ENCODE results near the gene DIP2A. TPM values are rescaled to one million over a fixed set of nuclear protein-coding genes. Genes with fewer than 3 reads are reported as not detected.

DIP2A gene
- polyA plus RNA-seq, 1 donor (not counting 4 experiments of a cell fraction or from before 2014, with no cell fraction given): 41.6 TPM

DNA sequence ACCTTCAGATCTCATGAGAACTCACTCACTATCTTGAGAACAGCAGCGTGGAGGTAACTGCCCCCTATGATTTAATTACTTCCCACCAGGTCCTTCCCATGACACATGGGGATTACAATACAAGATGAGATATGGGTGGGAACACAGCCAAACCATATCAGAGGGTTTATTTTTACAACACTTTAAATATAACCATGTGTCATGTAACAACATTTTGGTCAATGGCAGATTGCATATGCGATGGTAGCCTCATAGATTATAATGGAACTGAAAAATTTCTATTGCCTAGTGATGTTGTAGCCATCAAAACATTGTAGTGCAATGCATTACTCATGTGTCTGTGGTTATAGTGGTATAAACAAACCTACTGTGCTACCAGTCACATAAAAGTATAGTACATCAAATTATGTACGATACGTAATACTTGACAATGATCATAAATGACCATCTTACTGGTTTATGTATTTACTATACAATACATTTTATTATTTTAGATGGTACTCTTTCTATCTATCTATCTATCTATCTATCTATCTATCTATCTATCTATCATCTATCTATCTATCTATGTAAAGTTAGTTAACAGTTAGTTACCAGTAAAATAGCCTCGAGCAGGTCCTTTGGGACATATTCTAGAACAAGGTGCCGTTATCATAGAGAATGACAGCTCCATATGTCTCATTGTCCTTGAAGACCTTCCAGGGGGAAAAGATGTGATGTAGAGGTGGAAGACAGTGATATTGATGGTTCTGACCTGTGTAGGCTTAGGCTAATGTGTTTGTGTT is 158.8 kb downstream of the DIP2A start:
- no peak overlapping the region for H3K4me3 ChIP-seq (ENCODE audit: control insufficient read depth in 2 of 3, extremely low read depth in 1 of 3, insufficient read depth in 2 of 3, low read depth in 1 of 3, low read length in 3 of 3)
- H3K9me1 ChIP-seq (ENCODE audit: control insufficient read depth, extremely low read depth, insufficient read depth, low read length): no peaks in the 10 kb centered on the region
- H3K79me2 ChIP-seq (ENCODE audit: control insufficient read depth, insufficient read depth, low read length): no peaks in the 10 kb centered on the region
- FAIRE-seq (no peak), DNase-seq (ENCODE audit: low read depth, low spot score) (no peak)
- H3K4me1 ChIP-seq (ENCODE audit: control insufficient read depth, extremely low read depth, insufficient read depth, low read length): no peaks in the 10 kb centered on the region
- dilution Hi-C loops (cut with MboI; ENCODE audit: extremely low pct_ligation_motif_present, low sequenced_read_pairs): no loop called here
- no peak overlapping the region for H3K4me2 ChIP-seq (ENCODE audit: control insufficient read depth, extremely low read depth, insufficient read depth, low read depth, low read length)
- H3K9ac ChIP-seq (ENCODE audit: control insufficient read depth, extremely low read depth, insufficient read depth, low read length): no peak overlapping the region
- no peak overlapping the region for H2AFZ ChIP-seq (ENCODE audit: control insufficient read depth, low read length)
- H4K20me1 ChIP-seq (ENCODE audit: control insufficient read depth, extremely low read depth, insufficient read depth, low read length): no peaks in the 10 kb centered on the region
- no peak for TF ChIP-seq EZH2 (IDR thresholded peaks at IDR 0.05; ENCODE audit: low read length)
- TF ChIP-seq, protein P1, sequence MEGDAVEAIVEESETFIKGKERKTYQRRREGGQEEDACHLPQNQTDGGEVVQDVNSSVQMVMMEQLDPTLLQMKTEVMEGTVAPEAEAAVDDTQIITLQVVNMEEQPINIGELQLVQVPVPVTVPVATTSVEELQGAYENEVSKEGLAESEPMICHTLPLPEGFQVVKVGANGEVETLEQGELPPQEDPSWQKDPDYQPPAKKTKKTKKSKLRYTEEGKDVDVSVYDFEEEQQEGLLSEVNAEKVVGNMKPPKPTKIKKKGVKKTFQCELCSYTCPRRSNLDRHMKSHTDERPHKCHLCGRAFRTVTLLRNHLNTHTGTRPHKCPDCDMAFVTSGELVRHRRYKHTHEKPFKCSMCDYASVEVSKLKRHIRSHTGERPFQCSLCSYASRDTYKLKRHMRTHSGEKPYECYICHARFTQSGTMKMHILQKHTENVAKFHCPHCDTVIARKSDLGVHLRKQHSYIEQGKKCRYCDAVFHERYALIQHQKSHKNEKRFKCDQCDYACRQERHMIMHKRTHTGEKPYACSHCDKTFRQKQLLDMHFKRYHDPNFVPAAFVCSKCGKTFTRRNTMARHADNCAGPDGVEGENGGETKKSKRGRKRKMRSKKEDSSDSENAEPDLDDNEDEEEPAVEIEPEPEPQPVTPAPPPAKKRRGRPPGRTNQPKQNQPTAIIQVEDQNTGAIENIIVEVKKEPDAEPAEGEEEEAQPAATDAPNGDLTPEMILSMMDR (optimal IDR thresholded peaks at IDR 0.05 in 1 of 3, IDR thresholded peaks at IDR 0.05 in 1 of 3, conservative IDR thresholded peaks at IDR 0.05 in 1 of 3; ENCODE audit: extremely low read depth in 1 of 3, insufficient read depth in 2 of 3, low read length in 3 of 3): no peak
- H3K36me3 ChIP-seq (ENCODE audit: control insufficient read depth in 2 of 2, extremely low read depth in 1 of 2, insufficient read depth in 2 of 2, low read length in 2 of 2): no peaks in the 10 kb centered on the region
- no peaks in the 10 kb centered on the region for H3K27me3 ChIP-seq (ENCODE audit: control insufficient read depth, extremely low read depth, insufficient read depth, low read length)
- H3K9me3 ChIP-seq (ENCODE audit: control insufficient read depth, low read depth, low read length): no peaks in the 10 kb centered on the region
- H3K27ac ChIP-seq (ENCODE audit: control insufficient read depth, insufficient read depth, low read length): no peak overlapping the region

DNA sequence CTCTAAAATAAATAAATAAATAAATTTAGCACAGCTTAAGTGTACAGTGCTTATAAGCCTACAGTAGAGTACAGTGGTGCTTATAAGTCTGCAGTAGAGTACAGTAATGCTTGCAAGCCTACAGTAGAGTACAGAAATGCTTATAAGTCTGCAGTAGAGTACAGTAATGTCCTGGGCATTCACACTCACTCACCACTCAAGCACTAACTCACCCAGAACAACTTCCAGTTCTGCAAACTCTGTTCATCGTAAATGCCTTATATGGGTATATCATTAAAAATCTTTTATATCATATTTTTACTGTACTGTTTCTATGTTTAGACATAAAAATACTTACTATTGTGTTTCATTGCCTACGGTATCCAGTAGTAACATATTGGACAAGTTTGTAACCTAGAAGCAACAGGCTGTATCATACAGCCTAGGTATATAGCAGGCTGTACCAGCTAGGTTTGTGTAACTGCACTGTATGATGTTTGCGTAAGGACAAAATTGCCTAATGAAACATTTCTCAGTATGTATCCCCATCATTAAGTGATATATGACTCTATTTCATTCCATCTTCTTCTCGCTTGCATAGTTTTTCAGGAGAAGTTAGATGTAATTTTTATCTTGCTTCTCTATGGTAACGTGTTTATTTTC is 160.2 kb downstream of the DIP2A start:
- dilution Hi-C loops (cut with MboI; ENCODE audit: extremely low pct_ligation_motif_present, low sequenced_read_pairs): no loop called here
- Histone ChIP-seq H3K27ac (ENCODE audit: control insufficient read depth, insufficient read depth, low read length) (no peak overlapping the region), H3K4me2 (ENCODE audit: control insufficient read depth, extremely low read depth, insufficient read depth, low read depth, low read length) (no peak overlapping the region), H3K9ac (ENCODE audit: control insufficient read depth, extremely low read depth, insufficient read depth, low read length) (no peak overlapping the region), H3K9me3 (ENCODE audit: control insufficient read depth, low read depth, low read length) (no peaks in the 10 kb centered on the region), H3K36me3 (ENCODE audit: control insufficient read depth in 2 of 2, extremely low read depth in 1 of 2, insufficient read depth in 2 of 2, low read length in 2 of 2) (no peaks in the 10 kb centered on the region), H3K27me3 (ENCODE audit: control insufficient read depth, extremely low read depth, insufficient read depth, low read length) (no peaks in the 10 kb centered on the region), H3K79me2 (ENCODE audit: control insufficient read depth, insufficient read depth, low read length) (no peaks in the 10 kb centered on the region), H3K4me1 (ENCODE audit: control insufficient read depth, extremely low read depth, insufficient read depth, low read length) (no peaks in the 10 kb centered on the region), H2AFZ (ENCODE audit: control insufficient read depth, low read length) (no peak overlapping the region), H4K20me1 (ENCODE audit: control insufficient read depth, extremely low read depth, insufficient read depth, low read length) (no peaks in the 10 kb centered on the region), H3K4me3 (ENCODE audit: control insufficient read depth in 2 of 3, extremely low read depth in 1 of 3, insufficient read depth in 2 of 3, low read depth in 1 of 3, low read length in 3 of 3) (no peak overlapping the region), H3K9me1 (ENCODE audit: control insufficient read depth, extremely low read depth, insufficient read depth, low read length) (no peaks in the 10 kb centered on the region)
- TF ChIP-seq, protein P1 (optimal IDR thresholded peaks at IDR 0.05 in 1 of 3, IDR thresholded peaks at IDR 0.05 in 1 of 3, conservative IDR thresholded peaks at IDR 0.05 in 1 of 3; ENCODE audit: extremely low read depth in 1 of 3, insufficient read depth in 2 of 3, low read length in 3 of 3): no peak
- TF ChIP-seq EZH2 (IDR thresholded peaks at IDR 0.05; ENCODE audit: low read length): no peak
- DNase-seq (ENCODE audit: low read depth, low spot score): no peak
- no peak for FAIRE-seq

Small RNAs within 50 kb of the gene (small RNA-seq; reads per million reads assigned to genes)
- 0 reads per million in 3 experiments for gene RNU6-396P (ENCODE audit: insufficient read length in 3 of 3, low read depth in 3 of 3, low replicate concordance in 1 of 3)

Other genes with a start within 250 kb of the DIP2A start
- gene LSS, start 230.1 kb upstream of the DIP2A start, polyA plus RNA-seq: 105 to 136 TPM (median 134 TPM) in 3 replicates
- 27.9 to 42.3 TPM (median 34.3 TPM) in 3 replicates for gene MCM3AP, start 173.3 kb upstream of the DIP2A start, polyA plus RNA-seq
- 16.2 to 23.5 TPM (median 20.8 TPM) in 3 replicates for gene YBEY, start 172.5 kb upstream of the DIP2A start, polyA plus RNA-seq
- gene C21orf58, start 135.0 kb upstream of the DIP2A start, polyA plus RNA-seq: 0.50 to 1.4 TPM (median 1.2 TPM) in 3 replicates
- 7.6 to 9.8 TPM (median 8.9 TPM) in 3 replicates for gene PCNT, start 134.7 kb upstream of the DIP2A start, polyA plus RNA-seq
- not detected in 3 replicates for gene S100B, start 146.2 kb downstream of the DIP2A start, polyA plus RNA-seq
- gene PRMT2, start 176.8 kb downstream of the DIP2A start, polyA plus RNA-seq: 97.3 to 124 TPM (median 115 TPM) in 3 replicates

All from keratinocyte (primary cell).